ENCODE data around the gene PARP15. TPM values are rescaled to one million over a fixed set of nuclear protein-coding genes. Genes with fewer than 3 reads are reported as not detected.

Gene PARP15
- 1.5 TPM for polyA plus RNA-seq
- long read RNA-seq, donor 1, partial matches to known transcripts: 0 of 2 reads
- long read RNA-seq, donor 1, other reads (novel, unspliced or antisense): 0 of 2 reads
- long read RNA-seq, donor 2: 0 reads
- long read RNA-seq, donor 3: 0 reads
- long read RNA-seq, donor 4: 0 reads
- long read RNA-seq, donor 5: 0 reads
- long read RNA-seq, donor 6: 0 reads
- long read RNA-seq, donor 7: 0 reads
- long read RNA-seq, donor 8: 0 reads
- long read RNA-seq, donor 9: 0 reads
- long read RNA-seq, donor 10: 0 reads
- long read RNA-seq, donor 11: 0 reads

DNA sequence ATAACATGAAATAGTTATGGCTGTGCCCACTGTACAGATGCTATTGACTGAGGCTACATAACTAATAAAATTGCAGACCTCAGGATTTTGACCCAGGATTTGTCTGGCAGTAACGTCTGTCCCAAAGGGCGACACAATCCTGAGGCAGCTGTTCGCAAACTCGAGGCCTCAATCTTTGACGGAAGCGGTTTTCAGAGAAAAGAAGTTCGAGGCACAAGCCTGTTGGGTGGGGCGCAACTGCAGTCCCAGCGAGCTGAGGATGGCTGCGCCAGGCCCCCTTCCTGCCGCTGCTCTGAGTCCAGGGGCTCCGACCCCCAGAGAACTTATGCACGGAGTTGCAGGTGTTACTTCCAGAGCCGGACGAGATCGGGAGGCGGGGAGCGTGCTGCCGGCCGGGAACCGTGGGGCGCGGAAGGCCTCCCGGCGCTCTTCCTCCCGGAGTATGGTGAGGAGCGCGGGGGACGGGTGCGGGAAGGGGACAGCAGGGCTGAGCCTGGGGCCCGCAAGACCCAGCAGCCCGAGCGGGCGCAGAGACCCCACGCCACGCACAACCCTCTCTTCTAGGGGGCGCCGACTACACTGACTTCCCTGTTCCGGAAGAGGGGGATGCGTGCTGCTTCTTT lies at the start of gene PARP15:
Gene PARP15 (plus strand): TSS at position 242 of the 623 bp plus-strand sequence. CDS start 18 bp downstream, at position 260.
- Histone ChIP-seq H3K4me1 (ENCODE audit: control insufficient read depth, insufficient read depth, low read length) (no peaks in the 10 kb centered on the region), H3K27ac (ENCODE audit: low read length) (no peak within 1 kb of the TSS), H3K9me3 (ENCODE audit: control insufficient read depth, low read depth, low read length) (peaks cover 8% of the 10 kb centered on the region), H3K27me3 (ENCODE audit: control insufficient read depth, insufficient read depth, low read length) (peaks cover 2% of the 10 kb centered on the region), H3K4me3 (ENCODE audit: low read length) (peak within 1 kb of the TSS; percentile 54), H3K36me3 (ENCODE audit: control insufficient read depth, insufficient read depth, low read length) (peaks cover 10% of the 10 kb centered on the region)
- WGBS (ENCODE audit: insufficient coverage, low lambda C conversion rate): 0% methylated on average over 1 of the region's 40 CpGs
- DNase-seq: peak in 1 of 2 donors; percentile 37

DNA sequence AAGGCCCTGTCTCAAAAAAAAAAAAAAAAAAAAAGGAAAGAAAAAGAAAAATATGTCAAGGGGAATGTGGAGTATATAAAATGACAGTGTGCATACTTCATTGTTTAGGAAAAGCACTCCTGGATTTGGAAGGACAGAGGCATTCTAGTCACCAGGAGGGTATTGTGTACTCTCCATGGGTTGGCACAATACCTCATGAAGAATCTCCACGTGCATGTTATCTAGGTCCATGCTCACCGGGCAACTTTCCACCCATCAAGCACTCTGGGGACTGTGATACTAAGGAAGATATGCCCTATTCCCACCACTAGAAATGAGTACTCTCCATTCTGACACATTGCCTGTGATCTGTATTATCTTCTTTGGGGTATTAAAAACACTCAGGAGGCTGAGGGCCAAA lies 47.3 kb upstream of the PARP15 start:
- Histone ChIP-seq H3K9me3 (ENCODE audit: control insufficient read depth, low read depth, low read length) (no peaks in the 10 kb centered on the region), H3K27me3 (ENCODE audit: control insufficient read depth, insufficient read depth, low read length) (no peaks in the 10 kb centered on the region), H3K4me1 (ENCODE audit: control insufficient read depth, insufficient read depth, low read length) (peaks cover 5% of the 10 kb centered on the region), H3K36me3 (ENCODE audit: control insufficient read depth, insufficient read depth, low read length) (peaks cover 49% of the 10 kb centered on the region), H3K27ac (ENCODE audit: low read length) (no peak overlapping the region), H3K4me3 (ENCODE audit: low read length) (no peak overlapping the region)
- no CpG with 5 or more reads among the region's 2 CpGs for WGBS (ENCODE audit: insufficient coverage, low lambda C conversion rate)
- no peak for DNase-seq

DNA sequence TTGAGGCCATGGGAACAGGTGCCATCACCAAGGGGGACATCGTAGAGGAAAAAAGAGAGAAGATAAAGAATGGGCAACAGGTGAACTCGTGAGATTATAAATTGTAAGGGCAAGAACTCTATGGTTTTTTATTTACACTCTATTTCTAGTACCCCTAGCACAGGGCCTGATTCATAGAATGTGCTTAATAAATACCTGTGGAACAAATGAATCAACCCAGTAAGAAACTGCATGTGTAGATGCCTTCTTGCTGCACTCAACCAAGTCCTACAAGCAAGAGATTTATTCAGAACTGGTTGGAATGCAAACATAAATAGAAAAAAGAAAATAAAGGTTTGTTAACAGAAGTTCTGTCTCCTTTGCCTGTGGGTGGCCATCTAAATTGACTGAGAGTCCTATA lies 44.0 kb upstream of the PARP15 start:
- DNase-seq: no peak
- H3K27me3 ChIP-seq (ENCODE audit: control insufficient read depth, insufficient read depth, low read length): no peaks in the 10 kb centered on the region
- H3K27ac ChIP-seq (ENCODE audit: low read length): no peak overlapping the region
- no peak overlapping the region for H3K4me3 ChIP-seq (ENCODE audit: low read length)
- peaks cover 11% of the 10 kb centered on the region for H3K4me1 ChIP-seq (ENCODE audit: control insufficient read depth, insufficient read depth, low read length)
- WGBS (ENCODE audit: insufficient coverage, low lambda C conversion rate): 86% methylated on average over 2 of the region's 2 CpGs
- peaks cover 52% of the 10 kb centered on the region for H3K36me3 ChIP-seq (ENCODE audit: control insufficient read depth, insufficient read depth, low read length)
- no peaks in the 10 kb centered on the region for H3K9me3 ChIP-seq (ENCODE audit: control insufficient read depth, low read depth, low read length)

DNA sequence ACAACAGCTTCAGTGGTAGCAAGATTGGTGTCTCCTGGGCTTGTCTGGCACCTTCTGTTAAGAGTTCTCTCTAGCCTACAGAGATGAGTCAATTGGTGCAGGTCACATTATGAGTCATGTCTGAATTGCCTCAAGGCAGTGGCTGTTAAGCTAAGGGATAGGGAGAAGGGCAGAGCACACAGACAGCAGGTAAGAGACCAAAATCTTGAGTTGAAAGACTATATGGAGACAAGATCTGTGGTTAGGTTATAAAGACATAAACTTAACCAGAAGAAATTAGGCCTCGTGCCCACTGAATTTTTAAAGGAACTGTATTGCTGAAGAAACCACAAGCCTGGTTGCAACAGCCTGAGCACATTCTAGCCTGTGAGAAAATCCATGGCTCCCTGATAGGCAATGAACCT lies 43.5 kb upstream of the PARP15 start:
- Histone ChIP-seq H3K9me3 (ENCODE audit: control insufficient read depth, low read depth, low read length) (no peaks in the 10 kb centered on the region), H3K4me3 (ENCODE audit: low read length) (no peak overlapping the region), H3K36me3 (ENCODE audit: control insufficient read depth, insufficient read depth, low read length) (peaks cover 51% of the 10 kb centered on the region), H3K27ac (ENCODE audit: low read length) (no peak overlapping the region), H3K27me3 (ENCODE audit: control insufficient read depth, insufficient read depth, low read length) (no peaks in the 10 kb centered on the region), H3K4me1 (ENCODE audit: control insufficient read depth, insufficient read depth, low read length) (peaks cover 14% of the 10 kb centered on the region)
- WGBS (ENCODE audit: insufficient coverage, low lambda C conversion rate): no CpG with 5 or more reads among the region's 1 CpG
- DNase-seq: peak; percentile 22 to 42

DNA sequence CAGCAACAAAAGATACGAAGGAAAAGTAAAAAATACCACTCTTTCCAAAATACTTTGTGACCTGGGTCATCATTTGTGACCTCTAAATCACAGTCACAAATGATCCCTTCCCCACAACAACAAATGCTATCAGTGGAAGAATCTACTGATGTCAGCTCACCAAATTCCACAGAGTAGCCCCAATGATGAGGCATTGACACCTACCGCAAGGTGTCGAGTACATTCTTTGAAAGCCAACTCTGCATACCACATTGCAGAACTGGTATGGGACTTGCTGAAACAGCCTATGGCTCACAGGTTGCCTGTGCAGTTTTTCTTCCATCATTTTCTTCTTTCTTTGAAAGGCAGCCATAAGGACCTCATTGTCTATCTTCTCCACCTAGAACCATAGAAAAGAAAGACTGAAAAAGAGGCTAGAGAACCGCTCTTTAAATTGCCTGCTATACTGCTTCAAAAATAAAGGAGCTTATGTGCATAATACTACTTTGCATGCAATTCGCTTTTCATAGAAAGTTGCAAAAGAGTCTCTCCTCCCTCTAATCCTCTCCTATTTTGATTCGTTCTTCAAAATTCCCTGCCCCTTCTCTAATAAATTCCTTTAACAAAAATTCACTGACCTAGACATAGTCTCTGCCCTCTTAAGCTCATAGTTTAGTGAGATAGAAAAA lies 41.4 kb upstream of the PARP15 start:
- H3K4me1 ChIP-seq (ENCODE audit: control insufficient read depth, insufficient read depth, low read length): peaks cover 14% of the 10 kb centered on the region
- 90% methylated on average over 3 of the region's 6 CpGs for WGBS (ENCODE audit: insufficient coverage, low lambda C conversion rate)
- no peaks in the 10 kb centered on the region for H3K27me3 ChIP-seq (ENCODE audit: control insufficient read depth, insufficient read depth, low read length)
- H3K4me3 ChIP-seq (ENCODE audit: low read length): no peak overlapping the region
- H3K9me3 ChIP-seq (ENCODE audit: control insufficient read depth, low read depth, low read length): no peaks in the 10 kb centered on the region
- DNase-seq: no peak
- peaks cover 55% of the 10 kb centered on the region for H3K36me3 ChIP-seq (ENCODE audit: control insufficient read depth, insufficient read depth, low read length)
- no peak overlapping the region for H3K27ac ChIP-seq (ENCODE audit: low read length)

DNA sequence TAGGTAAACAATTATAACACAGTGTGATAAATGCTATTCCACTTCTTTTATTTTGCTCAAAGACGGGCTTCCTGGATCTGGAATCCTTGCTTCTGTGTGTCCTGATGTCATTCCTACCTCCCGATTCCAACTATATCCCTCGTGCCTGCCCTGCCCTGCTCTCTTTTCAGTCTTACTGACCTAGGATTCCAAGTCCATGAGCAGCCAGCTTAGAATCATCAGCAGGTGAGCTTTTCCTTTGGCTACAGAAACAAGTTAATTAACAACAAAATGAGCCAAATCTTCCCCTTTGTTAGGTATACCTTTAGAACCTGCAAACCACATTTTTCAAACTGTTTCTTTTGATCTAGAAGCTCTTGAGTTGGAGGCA lies 40.8 kb upstream of the PARP15 start:
- no peak overlapping the region for H3K27ac ChIP-seq (ENCODE audit: low read length)
- H3K27me3 ChIP-seq (ENCODE audit: control insufficient read depth, insufficient read depth, low read length): no peaks in the 10 kb centered on the region
- H3K4me1 ChIP-seq (ENCODE audit: control insufficient read depth, insufficient read depth, low read length): peaks cover 14% of the 10 kb centered on the region
- peak; percentile 54 to 61 for DNase-seq
- peaks cover 57% of the 10 kb centered on the region for H3K36me3 ChIP-seq (ENCODE audit: control insufficient read depth, insufficient read depth, low read length)
- no peak overlapping the region for H3K4me3 ChIP-seq (ENCODE audit: low read length)
- H3K9me3 ChIP-seq (ENCODE audit: control insufficient read depth, low read depth, low read length): no peaks in the 10 kb centered on the region
- no CpG with 5 or more reads among the region's 3 CpGs for WGBS (ENCODE audit: insufficient coverage, low lambda C conversion rate)

- WGBS (ENCODE audit: insufficient coverage, low lambda C conversion rate): 37% methylated on average over 4 of the region's 7 CpGs
- H3K27ac ChIP-seq (ENCODE audit: low read length): peak overlapping the region; percentile 58
Observed at GRCh38 chr3:122538956-122539490, 38.4 kb upstream of the PARP15 start.

GRCh38 chr3:122546151-122546550 lies 31.3 kb upstream of the PARP15 start:
- H3K27me3 ChIP-seq (ENCODE audit: control insufficient read depth, insufficient read depth, low read length): no peaks in the 10 kb centered on the region
- H3K27ac ChIP-seq (ENCODE audit: low read length): no peak overlapping the region
- DNase-seq: no peak
- H3K4me3 ChIP-seq (ENCODE audit: low read length): no peak overlapping the region
- no peaks in the 10 kb centered on the region for H3K9me3 ChIP-seq (ENCODE audit: control insufficient read depth, low read depth, low read length)
- no CpG with 5 or more reads among the region's 5 CpGs for WGBS (ENCODE audit: insufficient coverage, low lambda C conversion rate)
- H3K4me1 ChIP-seq (ENCODE audit: control insufficient read depth, insufficient read depth, low read length): no peaks in the 10 kb centered on the region
- H3K36me3 ChIP-seq (ENCODE audit: control insufficient read depth, insufficient read depth, low read length): peaks cover 51% of the 10 kb centered on the region

More at GRCh38 chr3:122538956-122539490, 38.4 kb upstream of the PARP15 start:
- H3K4me3 ChIP-seq (ENCODE audit: low read length): no peak overlapping the region
- no peaks in the 10 kb centered on the region for H3K27me3 ChIP-seq (ENCODE audit: control insufficient read depth, insufficient read depth, low read length)
- H3K9me3 ChIP-seq (ENCODE audit: control insufficient read depth, low read depth, low read length): no peaks in the 10 kb centered on the region
- peaks cover 38% of the 10 kb centered on the region for H3K36me3 ChIP-seq (ENCODE audit: control insufficient read depth, insufficient read depth, low read length)
- peak; percentile 70 to 85 for DNase-seq
- peaks cover 14% of the 10 kb centered on the region for H3K4me1 ChIP-seq (ENCODE audit: control insufficient read depth, insufficient read depth, low read length)

DNA sequence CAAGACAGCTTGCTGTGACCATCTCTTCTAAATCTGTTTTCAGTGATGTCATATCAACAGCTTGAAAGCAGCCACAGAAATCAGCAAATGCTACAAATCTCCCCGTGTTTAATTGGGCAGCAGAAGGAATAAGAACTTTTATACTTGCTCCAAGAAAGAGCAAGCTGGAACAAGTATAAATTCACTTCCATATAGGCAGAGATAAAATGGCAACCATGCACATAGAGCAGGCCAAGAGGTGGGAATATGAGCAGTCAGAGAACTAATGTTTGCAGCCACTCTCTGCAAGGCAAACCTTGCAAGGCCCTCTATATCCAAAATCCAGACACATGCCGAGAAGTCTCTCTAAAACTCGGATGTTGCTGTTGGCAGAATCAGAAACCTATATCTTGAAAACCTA lies 29.4 kb upstream of the PARP15 start:
- H3K27ac ChIP-seq (ENCODE audit: low read length): no peak overlapping the region
- no peaks in the 10 kb centered on the region for H3K27me3 ChIP-seq (ENCODE audit: control insufficient read depth, insufficient read depth, low read length)
- H3K36me3 ChIP-seq (ENCODE audit: control insufficient read depth, insufficient read depth, low read length): peaks cover 63% of the 10 kb centered on the region
- H3K4me1 ChIP-seq (ENCODE audit: control insufficient read depth, insufficient read depth, low read length): no peaks in the 10 kb centered on the region
- no peak for DNase-seq
- 86% methylated on average over 1 of the region's 3 CpGs for WGBS (ENCODE audit: insufficient coverage, low lambda C conversion rate)
- H3K9me3 ChIP-seq (ENCODE audit: control insufficient read depth, low read depth, low read length): no peaks in the 10 kb centered on the region
- H3K4me3 ChIP-seq (ENCODE audit: low read length): no peak overlapping the region

DNA sequence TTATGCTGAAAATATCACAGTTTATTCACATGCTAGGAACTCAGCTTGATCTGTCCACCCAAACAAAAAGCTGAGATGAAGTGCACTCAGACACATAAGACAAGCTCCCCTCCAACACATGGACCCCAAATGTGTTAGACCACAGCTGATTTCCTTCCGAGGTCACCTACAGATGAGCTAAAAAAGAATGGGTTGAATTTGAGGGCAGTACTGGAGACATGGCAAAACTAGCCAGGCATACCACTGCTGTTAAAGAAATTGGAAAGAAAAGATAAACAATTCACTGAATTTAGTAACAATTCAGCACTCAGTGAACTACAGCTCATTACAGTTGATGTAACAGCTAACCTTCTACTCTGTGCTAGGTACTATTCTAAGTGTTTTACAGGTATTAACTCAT lies 28.8 kb upstream of the PARP15 start:
- Histone ChIP-seq H3K4me1 (ENCODE audit: control insufficient read depth, insufficient read depth, low read length) (no peaks in the 10 kb centered on the region), H3K27ac (ENCODE audit: low read length) (no peak overlapping the region), H3K36me3 (ENCODE audit: control insufficient read depth, insufficient read depth, low read length) (peaks cover 67% of the 10 kb centered on the region), H3K4me3 (ENCODE audit: low read length) (no peak overlapping the region), H3K9me3 (ENCODE audit: control insufficient read depth, low read depth, low read length) (no peaks in the 10 kb centered on the region), H3K27me3 (ENCODE audit: control insufficient read depth, insufficient read depth, low read length) (no peaks in the 10 kb centered on the region)
- WGBS (ENCODE audit: insufficient coverage, low lambda C conversion rate): no CpG with 5 or more reads among the region's 1 CpG
- DNase-seq: no peak
